HG02943 (cell line): ENCODE data around the gene OR5C1.
"Not testable (repeated sequence)": the region's sequence is repeated elsewhere in the genome, so short reads cannot be mapped to it uniquely, and the experiment has no call there.

Experiments
- ATAC-seq: cut with Tn5 transposase; IDR thresholded peaks from one replicate; pipeline ENCODE4 v1.9.1; 2021; ENCODE audit warnings: mild to moderate bottlenecking, low read depth, moderate library complexity; ENCODE audit not compliant: unreplicated experiment

OR5C1 gene

DNA sequence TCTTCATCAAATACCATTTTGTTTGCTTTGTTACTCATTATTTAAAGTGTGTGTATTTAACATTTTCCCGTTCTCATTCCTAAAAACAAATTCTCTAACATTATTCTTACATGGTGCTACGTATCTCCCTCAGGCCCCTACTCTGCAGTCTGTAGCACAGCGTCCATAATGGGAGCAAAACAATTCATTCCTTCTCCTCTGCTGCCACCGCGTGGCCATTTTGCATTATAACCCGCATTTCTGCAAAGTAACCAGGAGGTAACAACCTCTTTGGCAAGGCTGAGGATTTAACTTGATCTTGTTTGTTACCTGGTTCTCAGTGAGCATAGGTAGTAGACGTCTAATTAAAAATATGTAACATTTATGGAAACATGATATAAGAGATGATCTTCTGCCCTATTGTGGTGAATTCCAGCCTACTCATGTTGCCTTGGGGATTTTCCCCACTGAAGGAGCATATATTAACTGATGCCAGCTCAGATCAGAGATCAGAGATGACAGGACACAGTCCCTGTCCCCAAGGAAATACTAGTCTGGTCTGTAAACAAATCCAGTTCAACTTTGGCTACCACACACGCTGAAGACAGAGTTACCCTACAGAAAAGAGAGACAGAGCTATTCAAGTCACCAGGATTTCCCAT is 21.7 kb downstream of the OR5C1 start:
- no peak for ATAC-seq

DNA sequence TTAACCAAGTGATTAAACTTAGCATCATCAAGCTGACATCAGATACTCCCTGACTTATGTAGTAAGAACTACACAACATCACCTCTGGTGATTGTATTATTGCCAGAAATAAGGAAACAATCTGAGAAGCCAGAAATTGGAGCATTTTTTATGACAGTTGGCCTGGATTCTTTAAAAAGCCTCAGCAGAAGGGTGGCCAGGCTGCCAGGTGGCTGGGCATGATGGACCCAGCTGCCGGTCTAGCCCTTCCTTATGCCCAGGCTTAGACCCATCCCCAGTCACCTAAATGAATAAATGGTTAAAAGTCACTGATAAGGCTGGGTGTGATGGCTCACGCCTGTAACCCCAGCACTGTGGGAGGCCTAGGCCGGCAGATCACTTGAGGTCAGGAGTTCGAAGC is 24.0 kb downstream of the OR5C1 start:
- ATAC-seq, result no peak

DNA sequence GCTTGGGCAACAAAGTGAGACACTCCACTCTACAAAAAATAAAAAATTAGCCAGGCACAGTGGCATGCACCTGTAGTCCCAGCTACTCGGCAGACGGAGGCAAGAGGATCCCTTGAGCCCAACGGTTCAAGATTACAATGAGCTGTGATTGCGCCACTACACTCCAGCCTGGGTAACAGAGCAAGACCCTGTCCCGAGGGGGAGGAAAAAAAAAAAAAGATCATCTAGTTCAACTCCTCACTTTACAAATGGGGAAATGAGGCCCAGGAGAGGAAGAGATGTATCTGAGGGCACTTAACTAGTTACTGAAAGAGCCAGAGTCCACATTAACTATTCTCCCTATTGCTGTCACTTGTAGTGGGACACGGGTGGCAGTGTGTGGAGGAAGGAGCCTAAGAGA is 25.8 kb downstream of the OR5C1 start:
- ATAC-seq, result no peak

DNA sequence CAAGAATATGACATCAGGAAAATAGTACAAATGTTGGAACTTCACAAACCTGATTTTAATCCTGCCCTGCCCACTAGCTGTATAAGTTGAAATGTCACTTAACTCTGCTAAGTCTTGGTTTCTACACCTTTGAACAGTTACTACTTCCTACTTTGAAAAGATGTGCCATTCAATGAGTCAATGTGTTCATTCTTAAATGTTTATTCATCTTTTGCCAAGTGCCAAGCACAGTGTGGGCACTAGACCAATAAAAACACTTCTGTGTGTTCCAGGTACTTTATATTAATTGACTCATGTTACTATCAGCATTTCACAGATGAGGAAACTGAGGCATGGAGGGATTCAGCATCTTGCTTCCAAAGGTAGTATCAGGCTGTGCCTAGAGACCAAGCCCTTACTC is 26.8 kb downstream of the OR5C1 start:
- ATAC-seq, result no peak

DNA sequence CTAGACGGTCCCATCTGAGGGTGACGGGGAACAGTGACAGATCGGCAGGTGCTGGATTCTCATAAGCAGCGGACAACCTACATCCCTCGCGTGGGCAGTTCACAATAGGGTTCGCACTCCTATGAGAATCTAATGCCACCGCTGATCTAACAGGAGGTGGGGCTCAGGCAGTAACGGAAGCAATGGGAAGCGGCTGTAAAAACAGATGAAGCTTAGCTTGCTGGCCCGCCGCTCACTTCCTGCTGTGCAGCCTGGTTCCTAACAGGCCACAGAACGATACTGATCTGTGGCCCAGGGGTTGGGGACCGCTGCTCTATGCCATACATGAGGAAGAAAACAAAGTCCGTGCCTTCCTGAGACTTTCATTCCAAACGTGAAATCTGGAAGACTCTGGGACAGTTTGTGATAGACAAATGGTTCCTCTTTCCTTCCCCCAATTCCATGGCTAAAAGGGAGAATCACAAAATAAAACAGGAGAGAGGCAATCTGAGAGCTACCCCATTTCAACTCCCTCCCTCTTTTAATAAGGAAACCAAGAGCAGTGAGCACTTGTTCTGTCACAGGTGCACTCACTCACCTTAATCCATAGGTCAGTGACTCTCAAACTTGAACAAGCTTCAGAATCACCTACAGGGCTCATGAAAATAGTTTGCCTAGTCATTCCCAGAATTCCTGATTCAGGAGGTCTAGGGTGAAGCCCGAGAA is 27.6 kb downstream of the OR5C1 start:
- ATAC-seq, result no peak

DNA sequence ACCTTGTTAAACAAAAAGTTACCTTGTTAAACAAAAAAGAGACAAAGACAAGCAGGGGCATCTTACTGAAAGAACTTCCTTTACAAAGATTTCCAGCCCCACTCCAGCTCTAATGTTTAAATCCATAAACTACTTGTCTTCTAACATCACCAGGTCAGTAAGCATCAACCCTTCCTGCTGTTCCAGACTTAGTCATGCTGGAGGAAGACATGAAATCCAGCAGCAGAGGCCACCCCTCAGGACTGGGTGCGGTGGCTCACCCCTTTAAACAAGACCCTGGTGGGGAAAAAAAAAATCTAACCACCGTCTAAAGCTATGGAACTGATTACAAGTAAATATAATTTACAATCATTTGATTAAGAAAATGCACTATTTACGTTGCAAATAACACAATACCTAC is 30.6 kb downstream of the OR5C1 start:
- ATAC-seq, result no peak

DNA sequence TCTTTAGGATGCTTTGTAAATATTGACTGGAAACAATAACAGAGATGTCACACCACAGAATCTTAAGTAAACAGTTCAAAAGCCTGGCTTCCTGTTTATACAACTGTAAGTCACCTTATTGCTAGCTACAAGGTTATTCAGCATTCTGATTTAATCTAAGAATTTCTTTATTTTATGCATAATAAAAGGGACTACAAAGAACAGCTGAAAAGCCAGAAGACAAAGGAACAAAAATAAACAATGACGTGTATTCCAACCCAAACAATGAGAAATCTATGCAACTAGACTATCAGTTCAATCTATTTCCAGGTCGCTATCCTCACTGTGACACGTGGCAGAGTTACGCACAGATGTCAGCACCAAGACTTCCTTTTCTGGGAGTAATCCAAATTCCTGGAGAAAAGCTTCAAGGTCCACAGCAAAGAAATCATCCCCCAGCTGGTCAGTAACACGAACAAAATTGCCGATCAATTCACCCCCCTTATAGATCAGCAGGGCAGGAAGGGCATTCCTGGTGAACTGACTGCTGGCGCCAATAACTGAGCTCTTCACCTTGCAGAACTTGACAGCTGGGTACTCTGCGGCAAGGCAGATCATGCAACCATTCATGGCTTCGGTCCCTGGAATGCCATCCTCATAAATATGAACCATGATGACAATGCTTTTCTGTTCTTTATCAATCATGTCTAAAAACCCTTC is 31.2 kb downstream of the OR5C1 start:
- ATAC-seq, result no peak

DNA sequence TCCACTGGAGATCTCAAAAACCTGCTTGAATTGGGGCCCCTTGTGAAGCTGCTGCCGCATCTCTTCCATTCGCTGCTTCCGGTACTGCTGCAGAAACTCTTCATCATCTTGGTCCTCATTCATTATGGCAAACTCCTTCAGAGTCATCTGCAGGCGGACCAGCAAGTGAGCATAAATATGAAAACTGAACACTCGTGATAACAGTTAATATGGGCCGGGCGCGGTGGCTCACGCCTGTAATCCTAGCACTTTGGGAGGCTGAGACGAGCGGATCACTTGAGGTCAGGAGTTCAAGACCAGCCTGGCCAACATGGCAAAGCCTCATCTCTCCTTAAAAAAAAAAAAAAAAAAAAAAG is 31.7 kb downstream of the OR5C1 start:
- no peak for ATAC-seq

DNA sequence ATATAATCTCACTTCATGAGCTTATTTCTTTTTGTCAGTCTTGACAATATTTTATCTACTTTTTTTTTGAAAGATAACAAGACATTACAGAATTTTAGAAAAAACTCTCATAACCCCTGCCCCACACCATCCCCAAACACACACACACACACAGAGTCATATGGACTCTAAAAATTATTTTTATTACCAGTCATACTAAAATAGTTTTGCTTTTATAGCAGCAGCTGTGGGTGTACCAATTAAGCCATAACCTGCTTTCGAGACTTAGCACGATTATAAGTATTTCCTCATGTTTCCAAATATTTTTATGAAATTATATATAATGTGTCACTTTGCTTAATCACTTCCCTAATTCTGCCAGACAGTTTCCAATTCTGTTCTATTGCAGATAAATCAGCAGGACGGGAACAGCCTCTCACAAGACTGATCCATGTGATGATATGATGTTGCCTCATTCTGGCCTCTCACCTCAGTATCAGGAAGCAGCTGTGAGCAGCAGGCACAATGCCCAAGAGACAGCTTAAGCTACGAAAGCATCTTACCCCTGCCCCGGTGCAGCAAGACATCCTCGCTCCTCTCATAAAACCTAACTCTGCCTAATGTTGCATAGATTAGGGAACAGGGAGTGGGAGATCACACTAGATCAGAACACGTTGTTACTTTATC is 32.7 kb downstream of the OR5C1 start:
- ATAC-seq, result no peak

DNA sequence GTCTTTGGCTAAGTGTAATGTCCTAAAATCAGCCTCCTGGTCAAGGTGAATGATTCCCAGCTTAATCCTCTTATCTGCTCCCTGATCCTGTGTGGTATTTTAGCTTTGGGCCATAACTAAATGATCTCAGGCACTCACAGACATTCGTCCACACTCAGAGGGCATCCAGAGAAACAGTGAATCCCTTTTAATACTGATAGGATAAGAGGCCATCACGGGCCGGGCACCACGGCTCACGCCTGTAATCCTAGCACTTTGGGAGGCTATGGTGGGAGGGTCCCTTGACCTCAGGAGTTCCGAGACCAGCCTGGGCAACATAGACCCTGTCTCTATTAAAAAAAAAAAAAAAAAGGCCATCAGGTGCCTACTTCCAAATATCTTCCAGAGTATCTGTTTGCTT is 33.3 kb downstream of the OR5C1 start:
- no peak for ATAC-seq

DNA sequence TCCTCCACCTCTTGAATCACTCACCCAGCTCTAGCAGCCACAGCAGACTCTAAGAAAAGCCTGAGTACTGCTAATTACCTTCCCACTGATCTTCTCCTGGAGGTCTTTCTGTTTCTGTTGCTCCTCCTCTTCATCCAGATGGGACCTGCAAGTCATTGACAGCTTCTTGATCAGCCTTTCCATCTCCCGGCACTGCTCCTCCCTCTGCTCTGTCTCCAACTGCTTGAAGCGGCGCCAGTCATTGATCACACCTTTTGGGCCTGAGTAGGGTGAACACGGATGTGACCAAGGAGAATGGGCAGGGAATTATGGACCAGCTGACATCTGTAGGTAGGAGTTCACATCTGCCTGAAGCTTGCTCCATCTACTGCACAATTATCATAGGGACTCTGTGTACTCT is 34.2 kb downstream of the OR5C1 start:
- ATAC-seq, result no peak

DNA sequence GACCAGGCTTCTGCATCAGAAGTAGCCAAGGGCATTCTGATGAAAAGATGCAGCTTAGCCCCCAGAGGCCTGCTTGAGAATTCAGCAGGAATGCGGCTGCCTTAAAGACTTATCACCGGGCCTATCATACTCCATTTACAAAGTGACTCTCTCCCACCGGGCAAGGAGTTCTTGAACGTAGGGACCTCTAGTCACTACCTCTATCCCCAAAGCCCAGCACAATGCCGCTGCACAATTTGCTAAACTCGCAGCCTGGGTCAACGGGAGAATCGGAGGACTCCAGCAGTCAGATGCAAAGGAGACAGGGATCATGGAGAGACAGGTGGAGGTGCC is 39.0 kb downstream of the OR5C1 start:
- ATAC-seq, result peak; percentile 8

DNA sequence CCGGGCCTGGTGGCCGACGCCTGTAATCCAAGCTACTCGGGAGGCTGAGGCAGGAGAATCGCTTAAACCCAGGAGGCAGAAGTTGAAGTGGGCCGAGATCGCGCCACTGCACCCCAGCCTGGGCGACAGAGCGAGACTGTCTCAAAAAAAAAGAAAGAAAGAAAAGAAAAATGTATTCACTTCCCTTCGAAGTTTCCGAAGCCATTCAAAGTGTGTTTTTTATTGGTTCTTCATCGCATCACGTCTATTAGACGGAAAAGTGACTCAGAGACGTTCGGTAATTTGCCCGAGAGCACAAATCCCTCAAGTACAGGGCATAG is 40.2 kb downstream of the OR5C1 start:
- ATAC-seq, result not testable (repeated sequence)

DNA sequence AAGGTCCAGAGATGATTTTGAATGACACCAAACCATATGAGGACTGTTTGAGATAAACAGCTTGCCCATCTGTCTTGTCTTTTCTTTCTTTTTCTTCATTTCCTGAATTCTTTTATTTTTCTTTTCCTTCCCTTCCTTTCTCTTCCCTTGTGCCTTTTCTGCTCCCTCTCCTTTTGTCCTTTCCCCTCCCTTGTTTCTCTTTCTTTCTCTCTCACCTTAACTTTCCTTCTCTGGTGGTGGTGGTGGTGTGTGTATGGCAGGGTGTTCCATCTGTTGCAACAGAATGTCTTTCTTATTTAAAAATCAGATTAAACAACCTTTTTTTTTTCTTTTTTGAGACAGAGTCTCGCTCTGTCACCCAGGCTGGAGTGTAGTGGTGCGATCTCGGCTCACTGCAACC is 43.5 kb downstream of the OR5C1 start:
- ATAC-seq, result no peak

DNA sequence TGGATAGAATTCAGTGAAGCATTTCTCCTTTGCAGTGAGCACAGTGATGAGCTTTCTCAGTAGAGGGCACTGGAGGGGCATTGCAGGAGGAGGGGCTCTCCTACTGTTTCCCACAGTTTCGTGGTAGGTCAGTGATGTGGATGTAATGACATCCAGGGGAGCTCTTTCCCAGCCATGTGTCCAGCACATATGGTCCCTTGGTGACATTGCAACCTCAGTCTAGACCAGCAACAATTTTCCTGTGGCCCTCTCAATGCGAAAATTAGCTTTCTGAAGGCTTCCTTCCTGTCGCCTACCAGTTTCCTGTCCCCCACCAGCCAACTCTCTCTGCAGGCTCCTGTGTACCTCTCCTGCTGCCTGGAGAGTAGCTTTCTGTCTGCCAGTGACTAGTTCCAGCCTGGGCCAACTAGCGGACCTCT is 46.6 kb downstream of the OR5C1 start:
- ATAC-seq, result no peak

DNA sequence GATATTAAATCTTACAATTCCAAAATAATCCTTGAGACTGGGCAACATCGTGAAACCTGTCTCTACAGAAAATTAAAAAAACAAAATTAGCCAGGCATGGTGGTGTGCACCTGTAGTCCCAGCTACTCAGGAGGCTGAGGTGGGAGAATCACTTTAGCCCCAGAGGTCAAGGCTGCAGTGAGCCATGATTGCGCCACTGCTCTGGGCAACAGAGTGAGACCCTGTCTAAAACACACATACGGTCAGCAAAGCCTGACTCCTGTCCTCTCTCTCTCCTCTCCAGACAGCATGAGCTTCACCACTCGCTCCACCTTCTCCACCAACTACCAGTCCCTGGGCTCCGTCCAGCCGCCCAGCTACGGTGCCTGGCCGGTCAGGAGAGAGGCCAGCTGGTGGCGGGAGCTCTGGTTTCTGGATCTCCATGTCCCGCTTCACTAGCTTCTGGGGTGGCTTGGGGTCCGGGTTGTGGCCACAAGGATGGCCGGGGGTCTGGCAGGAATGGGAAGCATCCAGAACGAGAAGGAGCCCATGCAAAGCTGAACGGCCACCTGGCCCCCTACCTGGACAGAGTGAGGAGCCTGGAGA is 48.6 kb downstream of the OR5C1 start:
- no peak for ATAC-seq

DNA sequence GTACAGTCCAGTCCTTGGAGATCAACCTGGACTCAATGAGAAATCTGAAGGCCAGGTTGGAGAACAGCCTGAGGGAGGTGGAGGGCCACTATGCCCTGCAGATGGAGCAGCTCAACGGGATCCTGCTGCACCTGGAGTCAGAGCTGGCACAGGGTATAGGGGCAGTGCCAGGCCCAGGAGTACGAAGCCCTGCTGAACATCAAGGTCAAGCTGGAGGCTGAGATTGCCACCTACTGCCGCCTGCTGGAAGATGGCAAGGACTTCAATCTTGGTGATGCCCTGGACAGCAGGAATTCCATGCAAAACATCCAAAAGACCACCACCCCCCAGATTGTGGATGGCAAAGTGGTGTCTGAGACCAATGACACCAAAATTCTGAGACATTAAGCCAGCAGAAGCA is 49.7 kb downstream of the OR5C1 start:
- ATAC-seq, result not testable (repeated sequence)
